CD4-positive, alpha-beta T cell treated with Interleukin-4 for 1 hour (primary cell): ENCODE measurements around the gene MAPK11.

ENCODE experiments used
- DNase-seq, 2 donors: peaks; one replicate each; pipeline ENCODE4 v3.0.0-alpha.2; 2020 to 2022

The MAPK11 gene

GRCh38 chr22:50260434-50260800 lies 9.8 kb downstream of the MAPK11 start:
- no peak for DNase-seq

- no peak for DNase-seq
These were observed 10.9 kb downstream of the MAPK11 start for GRCh38 chr22:50259302-50259701.

- DNase-seq: no peak
These were observed 11.6 kb downstream of the MAPK11 start for GRCh38 chr22:50258361-50259292.

GRCh38 chr22:50257451-50258360 lies 12.5 kb downstream of the MAPK11 start:
- DNase-seq: no peak

GRCh38 chr22:50257041-50257440 lies 13.1 kb downstream of the MAPK11 start:
- no peak for DNase-seq

GRCh38 chr22:50256258-50256862 lies 13.8 kb downstream of the MAPK11 start:
- DNase-seq: no peak

- no peak for DNase-seq
These were observed 14.6 kb downstream of the MAPK11 start for GRCh38 chr22:50255607-50256006.

- DNase-seq: no peak
These were observed 15.1 kb downstream of the MAPK11 start for GRCh38 chr22:50255099-50255498.

- no peak for DNase-seq
These were observed 16.2 kb downstream of the MAPK11 start for GRCh38 chr22:50253941-50254340.

GRCh38 chr22:50253046-50253915 lies 16.9 kb downstream of the MAPK11 start:
- no peak for DNase-seq

GRCh38 chr22:50252082-50253045 lies 17.8 kb downstream of the MAPK11 start:
- DNase-seq: peak; percentile 74 to 76

- no peak for DNase-seq
These were observed 18.6 kb downstream of the MAPK11 start for GRCh38 chr22:50251477-50252081.

GRCh38 chr22:50250555-50251476 lies 19.4 kb downstream of the MAPK11 start, which contains the start of gene HDAC10:
Gene HDAC10, minus strand, starts transcription at chr22:50251265. Its CDS starts 233 bp downstream, at chr22:50251032.
- DNase-seq: peak; percentile 80 to 84

- no peak for DNase-seq
These were observed 20.0 kb downstream of the MAPK11 start for GRCh38 chr22:50250249-50250554.

GRCh38 chr22:50249341-50250248 lies 20.6 kb downstream of the MAPK11 start:
- no peak for DNase-seq

GRCh38 chr22:50248196-50249081 lies 21.7 kb downstream of the MAPK11 start:
- no peak for DNase-seq

- DNase-seq: peak; percentile 78 to 81
These were observed 22.4 kb downstream of the MAPK11 start for GRCh38 chr22:50247748-50248147.
